Measurements from ENCODE around the gene NEK8.
"Not testable (repeated sequence)": the region's sequence is repeated elsewhere in the genome, so short reads cannot be mapped to it uniquely, and the experiment has no call there.

NEK8 gene

GRCh38 chr17:28765038-28765437, 36.5 kb downstream of the NEK8 start:
- no peak for DNase-seq (ENCODE audit: low read depth)

DNA sequence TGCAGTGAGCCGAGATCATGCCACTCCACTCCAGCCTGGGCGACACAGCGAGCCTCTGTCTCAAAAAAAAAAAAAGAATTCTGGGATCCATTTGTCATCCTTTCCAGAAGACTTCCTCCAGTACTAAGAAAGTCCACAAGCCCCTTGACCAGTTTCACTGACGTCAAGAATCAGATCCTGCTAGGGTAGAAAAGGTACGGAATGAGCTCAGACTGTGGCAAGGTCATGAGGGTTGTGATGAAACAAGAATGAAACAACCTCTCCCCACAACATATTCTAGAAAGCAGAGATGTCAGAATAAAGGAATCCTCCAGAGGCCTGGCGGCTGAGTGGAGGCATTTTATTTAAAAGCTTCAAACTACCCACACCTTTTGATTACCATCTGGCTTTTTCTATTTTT, 45.1 kb downstream of the NEK8 start:
- no peak for DNase-seq (ENCODE audit: low read depth)

DNA sequence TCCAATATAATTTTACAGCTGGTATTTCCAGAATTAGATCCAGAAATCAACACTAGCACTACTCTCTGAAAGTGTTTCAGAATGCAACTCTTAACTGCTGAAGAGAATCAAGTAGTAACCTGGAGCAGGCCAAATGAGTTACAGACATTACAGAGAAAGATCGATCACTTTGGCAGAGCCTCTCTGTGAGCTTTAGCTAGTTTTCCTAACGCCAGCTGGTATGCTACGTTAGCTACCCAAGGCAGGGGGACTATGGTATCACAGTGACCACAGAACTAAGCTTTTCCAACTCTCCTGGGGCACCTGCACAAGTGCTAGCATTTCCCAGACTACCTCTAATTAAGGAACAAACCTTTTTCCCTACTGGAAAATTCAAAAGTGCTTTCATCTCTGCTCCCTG, 45.6 kb downstream of the NEK8 start:
- no peak for DNase-seq (ENCODE audit: low read depth)

DNA sequence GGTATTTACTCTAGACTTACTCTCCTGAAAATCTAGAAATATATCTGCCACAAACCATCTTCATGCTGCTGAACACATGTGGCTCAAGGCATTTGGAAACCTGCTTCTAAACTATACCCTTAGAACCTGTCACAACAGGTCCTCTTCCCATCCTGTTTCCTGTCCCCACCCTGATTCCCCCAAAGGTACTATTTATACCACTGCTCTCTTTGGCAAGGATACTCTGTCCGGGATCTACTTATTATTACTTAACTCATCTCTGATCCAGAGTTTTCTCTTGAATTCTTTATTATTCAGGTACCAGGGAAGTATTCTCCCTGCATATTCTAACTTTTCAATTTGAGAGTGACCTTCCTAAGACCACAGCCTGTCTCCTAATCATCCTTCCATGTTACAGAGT, 48.6 kb downstream of the NEK8 start:
- DNase-seq (ENCODE audit: low read depth), result no peak

DNA sequence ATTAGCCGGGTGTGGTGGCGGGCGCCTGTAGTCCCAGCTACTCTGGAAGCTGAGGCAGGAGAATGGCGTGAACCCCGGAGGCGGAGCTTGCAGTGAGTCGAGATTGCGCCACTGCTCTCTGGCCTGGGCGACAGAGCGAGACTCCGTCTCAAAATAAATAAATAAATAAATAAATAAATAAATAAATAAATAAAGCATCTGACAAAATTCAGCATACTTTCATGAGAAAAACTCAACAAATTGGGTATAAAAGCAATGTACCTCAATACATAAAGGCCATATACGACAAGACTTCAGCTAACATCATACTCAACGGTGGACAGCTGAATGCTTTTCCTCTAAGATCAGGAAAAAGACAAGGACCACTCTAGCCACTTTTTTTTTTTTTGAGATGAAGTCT, 51.0 kb downstream of the NEK8 start:
- not testable (repeated sequence) for DNase-seq (ENCODE audit: low read depth)

- no peak for DNase-seq (ENCODE audit: low read depth)
These were observed 54.6 kb downstream of the NEK8 start for GRCh38 chr17:28783161-28783560.

DNA sequence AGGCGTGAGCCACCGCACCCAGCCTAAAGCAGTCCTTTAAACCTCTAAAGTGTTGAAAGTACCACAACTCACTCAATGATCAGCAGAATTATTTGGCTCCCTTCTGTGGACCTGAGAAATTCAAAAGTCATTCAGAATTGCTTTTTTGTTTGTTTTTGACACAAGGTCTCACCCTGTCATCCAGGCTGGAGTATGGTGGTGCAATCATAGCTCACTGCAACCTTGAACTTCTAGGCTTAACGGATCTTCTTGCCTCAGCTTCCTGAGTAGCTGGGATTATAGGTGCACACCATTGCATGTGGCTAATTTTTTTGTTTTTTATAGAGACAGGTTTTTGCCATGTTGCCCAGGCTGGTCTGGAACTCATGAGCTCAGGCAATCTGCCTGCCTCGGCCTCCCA, 59.5 kb downstream of the NEK8 start:
- DNase-seq (ENCODE audit: low read depth), result no peak

Measured in GM04503 (cell line).